Neural progenitor cell (in vitro differentiated cells): ENCODE data around the gene PLEKHH2. TPM values are rescaled to one million over a fixed set of nuclear protein-coding genes. Genes with fewer than 3 reads are reported as not detected.

Experiments
- DNase-seq: peaks from one replicate; pipeline ENCODE4 v3.0.0-alpha.2; 2016; ENCODE audit warnings: low spot score
- H2AFZ ChIP-seq: fragments of 200-600 bp; sonication (generic); replicated peaks from 2 replicates; pipeline ENCODE4 v1.6.1; 2016; ENCODE audit warnings: antibody characterized with exemption
- H3F3A ChIP-seq: fragments of 200-600 bp; sonication (generic); 2 replicates; pipeline ENCODE4 v1.6.1; 2016; ENCODE audit warnings: antibody characterized with exemption, low read depth
- H3K27ac ChIP-seq: fragments of 200-600 bp; sonication (generic); 2 replicates; pipeline ENCODE4 v1.5.1; 2016; ENCODE audit warnings: mild to moderate bottlenecking
- H3K27me3 ChIP-seq: fragments of 200-600 bp; sonication (generic); 2 replicates; pipeline ENCODE4 v1.6.1; 2016; ENCODE audit warnings: mild to moderate bottlenecking, moderate library complexity
- H3K36me3 ChIP-seq: fragments of 200-600 bp; sonication (generic); 2 replicates; pipeline ENCODE4 v1.5.1; 2016
- H3K4me1 ChIP-seq: fragments of 200-600 bp; sonication (generic); 2 replicates; pipeline ENCODE4 v1.6.1; 2016; ENCODE audit warnings: mixed run types
- H3K4me2 ChIP-seq: fragments of 200-600 bp; sonication (generic); 2 replicates; pipeline ENCODE4 v1.6.1; 2016
- H3K4me3 ChIP-seq: fragments of 200-600 bp; sonication (generic); 2 replicates; pipeline ENCODE4 v1.5.1; 2016
- H3K79me2 ChIP-seq: fragments of 200-600 bp; sonication (generic); 2 replicates; pipeline ENCODE4 v1.6.1; 2016; ENCODE audit warnings: low read depth
- H3K9ac ChIP-seq: fragments of 200-600 bp; sonication (generic); 2 replicates; pipeline ENCODE4 v1.6.1; 2016
- H3K9me3 ChIP-seq: fragments of 200-600 bp; sonication (generic); 2 replicates; pipeline ENCODE4 v1.5.1; 2016; ENCODE audit warnings: low read depth
- H4K20me1 ChIP-seq: fragments of 200-600 bp; sonication (generic); 2 replicates; pipeline ENCODE4 v1.6.1; 2016; ENCODE audit warnings: low read depth
- H3K27ac Mint-ChIP-seq: 3 replicates; pipeline ENCODE4 v1.8.0; 2021; ENCODE audit warnings: mixed read lengths
- H3K27me3 Mint-ChIP-seq: 2 replicates; pipeline ENCODE4 v1.8.0; 2022; ENCODE audit warnings: low read depth, mild to moderate bottlenecking, inconsistent platforms, moderate library complexity, mixed read lengths; ENCODE audit not compliant: insufficient read depth
- H3K36me3 Mint-ChIP-seq: 3 replicates; pipeline ENCODE4 v1.8.0; 2021; ENCODE audit warnings: mixed read lengths
- H3K4me1 Mint-ChIP-seq: 3 replicates; pipeline ENCODE4 v1.8.0; 2021; ENCODE audit warnings: mixed read lengths
- H3K4me3 Mint-ChIP-seq: 3 replicates; pipeline ENCODE4 v1.8.0; 2021; ENCODE audit warnings: mild to moderate bottlenecking, moderate library complexity, mixed read lengths
- H3K9me3 Mint-ChIP-seq: 3 replicates; pipeline ENCODE4 v1.8.0; 2020; ENCODE audit warnings: mixed read lengths
- CTCF ChIP-seq: fragments of 200-600 bp; sonication (generic); IDR thresholded peaks from 2 replicates; pipeline ENCODE4 v1.5.1; 2017; ENCODE audit warnings: antibody characterized with exemption, mild to moderate bottlenecking
- EZH2 ChIP-seq: fragments of 200-600 bp; sonication (generic); IDR thresholded peaks from 2 replicates; pipeline ENCODE4 v1.6.1; 2017; ENCODE audit warnings: antibody characterized with exemption, mild to moderate bottlenecking, moderate library complexity
- EZH2phosphoT487 ChIP-seq: fragments of 200-600 bp; sonication (generic); IDR thresholded peaks from 2 replicates; pipeline ENCODE4 v1.6.1; 2017; ENCODE audit warnings: antibody characterized with exemption
- total RNA-seq: library from RNA; depleted of rRNA; stranded (reverse); fragments of >200 nt; gene quantifications from 2 replicates; pipeline ENCODE4 v1.2.3, GENCODE V29; 2015; ENCODE audit warnings: low replicate concordance

Gene PLEKHH2
- total RNA-seq, 1 donor from 2014 or later = 11.2 TPM

- Histone ChIP-seq H3K79me2 (no peaks in the 10 kb centered on the region), H3K9ac (no peak overlapping the region), H3K4me3 (no peak overlapping the region), H4K20me1 (no peaks in the 10 kb centered on the region), H3K27me3 (no peaks in the 10 kb centered on the region), H3K36me3 (no peaks in the 10 kb centered on the region), H3K4me2 (no peak overlapping the region), H3K27ac (no peak overlapping the region), H2AFZ (no peak overlapping the region), H3K9me3 (no peaks in the 10 kb centered on the region), H3F3A (peaks cover 4% of the 10 kb centered on the region), H3K4me1 (no peaks in the 10 kb centered on the region)
- peaks cover 11% of the 10 kb centered on the region for H3K36me3 Mint-ChIP-seq
- DNase-seq = no peak
- no peaks in the 10 kb centered on the region for H3K27me3 Mint-ChIP-seq
- H3K4me1 Mint-ChIP-seq = peaks cover 7% of the 10 kb centered on the region
- TF ChIP-seq CTCF (no peak), EZH2phosphoT487 (no peak), EZH2 (no peak)
- no peaks in the 10 kb centered on the region for H3K9me3 Mint-ChIP-seq
- H3K27ac Mint-ChIP-seq = no peak overlapping the region
- no peak overlapping the region for H3K4me3 Mint-ChIP-seq
Measured at GRCh38 chr2:43778233-43778632, 141.2 kb downstream of the PLEKHH2 start.

DNA sequence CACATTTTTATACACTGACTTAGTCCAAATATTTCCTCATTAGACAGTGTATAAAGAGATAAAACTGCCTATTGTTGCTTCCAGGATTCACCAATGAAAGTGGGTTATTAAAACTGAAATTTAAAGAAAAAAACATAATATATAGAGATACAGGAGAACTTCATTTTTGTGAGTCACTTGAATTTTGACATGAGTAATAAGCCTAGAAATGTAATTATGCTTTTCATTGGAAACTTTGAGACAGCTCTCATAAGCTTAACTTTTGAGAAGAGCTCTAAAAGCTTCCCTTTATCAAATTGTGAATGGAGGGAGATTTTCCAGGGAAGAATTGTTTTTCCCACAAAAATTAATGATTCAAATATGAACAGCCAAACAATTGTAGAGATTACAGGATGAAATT is 150.8 kb downstream of the PLEKHH2 start:
- no peaks in the 10 kb centered on the region for H3K27me3 ChIP-seq
- no peak overlapping the region for H3K4me3 Mint-ChIP-seq
- H3K9ac ChIP-seq = no peak overlapping the region
- H3F3A ChIP-seq = no peaks in the 10 kb centered on the region
- H3K9me3 Mint-ChIP-seq = no peaks in the 10 kb centered on the region
- no peaks in the 10 kb centered on the region for H4K20me1 ChIP-seq
- no peaks in the 10 kb centered on the region for H3K79me2 ChIP-seq
- no peaks in the 10 kb centered on the region for H3K4me1 Mint-ChIP-seq
- TF ChIP-seq EZH2phosphoT487 = no peak
- TF ChIP-seq CTCF = no peak
- no peak for TF ChIP-seq EZH2
- no peak for DNase-seq
- no peak overlapping the region for H3K27ac Mint-ChIP-seq
- no peak overlapping the region for H2AFZ ChIP-seq
- H3K36me3 Mint-ChIP-seq = peaks cover 10% of the 10 kb centered on the region
- H3K4me1 ChIP-seq = no peaks in the 10 kb centered on the region
- no peaks in the 10 kb centered on the region for H3K36me3 ChIP-seq
- no peak overlapping the region for H3K27ac ChIP-seq
- H3K9me3 ChIP-seq = no peaks in the 10 kb centered on the region
- no peaks in the 10 kb centered on the region for H3K27me3 Mint-ChIP-seq
- H3K4me2 ChIP-seq = no peak overlapping the region
- no peak overlapping the region for H3K4me3 ChIP-seq

DNA sequence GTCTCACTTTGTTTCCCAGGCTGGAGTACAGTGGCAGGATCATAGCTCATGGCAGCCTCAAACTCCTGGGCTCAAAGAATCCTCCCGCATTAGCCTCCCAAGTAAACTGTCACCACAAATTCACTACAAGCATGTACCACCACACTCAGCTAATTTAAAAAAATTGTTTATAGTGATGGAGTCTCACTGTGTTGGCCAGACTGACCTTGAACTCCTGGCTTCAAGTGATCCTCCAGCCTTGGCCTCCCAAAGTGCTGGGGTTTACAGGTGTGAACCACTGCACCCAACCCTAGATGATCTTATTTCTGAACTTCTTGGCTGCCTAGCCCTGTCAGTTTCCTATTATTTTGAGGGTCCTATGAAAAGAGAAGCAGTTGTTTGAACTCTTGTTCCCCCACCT is 151.6 kb downstream of the PLEKHH2 start:
- no peaks in the 10 kb centered on the region for H3K4me1 ChIP-seq
- TF ChIP-seq CTCF (no peak), EZH2phosphoT487 (no peak), EZH2 (no peak)
- no peaks in the 10 kb centered on the region for H3K79me2 ChIP-seq
- H3K9ac ChIP-seq = no peak overlapping the region
- no peak for DNase-seq
- H3K27ac ChIP-seq = no peak overlapping the region
- no peaks in the 10 kb centered on the region for H3K36me3 ChIP-seq
- Mint-ChIP-seq H3K4me1 (no peaks in the 10 kb centered on the region), H3K4me3 (no peak overlapping the region), H3K9me3 (no peaks in the 10 kb centered on the region), H3K27ac (no peak overlapping the region), H3K27me3 (no peaks in the 10 kb centered on the region), H3K36me3 (peaks cover 10% of the 10 kb centered on the region)
- no peaks in the 10 kb centered on the region for H3K9me3 ChIP-seq
- H4K20me1 ChIP-seq = no peaks in the 10 kb centered on the region
- H3F3A ChIP-seq = no peaks in the 10 kb centered on the region
- no peak overlapping the region for H2AFZ ChIP-seq
- no peaks in the 10 kb centered on the region for H3K27me3 ChIP-seq
- no peak overlapping the region for H3K4me3 ChIP-seq
- no peak overlapping the region for H3K4me2 ChIP-seq
